HG02840 (cell line): ENCODE results near the gene GIT2.
"Not testable (repeated sequence)": the region's sequence is repeated elsewhere in the genome, so short reads cannot be mapped to it uniquely, and the experiment has no call there.

ENCODE experiments used
- ATAC-seq: cut with Tn5 transposase; IDR thresholded peaks from one replicate; pipeline ENCODE4 v1.9.1; 2021; ENCODE audit warnings: mild to moderate bottlenecking, moderate library complexity, moderate number of reproducible peaks; ENCODE audit not compliant: unreplicated experiment, low FRiP score

GIT2 gene

GRCh38 chr12:109995686-109996482 lies at the start of gene GIT2:
TSS of gene GIT2 (minus strand) at chr12:109996368. CDS start at chr12:109996224, 144 bp downstream.
- peak; percentile 58 for ATAC-seq

DNA sequence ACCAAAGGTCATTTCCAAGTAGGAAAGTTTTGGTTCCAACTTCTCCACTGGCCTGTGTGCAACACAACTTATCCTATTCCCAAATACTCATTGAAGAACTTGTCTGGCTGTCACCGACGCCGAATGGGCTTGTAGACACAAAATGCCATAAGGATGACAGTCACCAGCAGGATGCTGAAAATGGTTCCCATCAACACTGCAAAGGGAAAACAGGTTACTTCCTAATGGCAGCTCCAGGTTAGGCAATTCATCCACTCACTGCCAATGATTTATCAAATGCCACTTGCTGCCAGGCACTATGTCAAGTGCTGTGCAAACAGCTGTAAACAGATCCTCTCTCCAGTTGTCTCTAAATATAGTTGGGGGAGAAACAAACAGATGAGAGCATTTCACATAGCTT lies 46.1 kb upstream of the GIT2 start:
- no peak for ATAC-seq

- ATAC-seq, result no peak
Measured at GRCh38 chr12:110039085-110039807, 43.1 kb upstream of the GIT2 start.

- ATAC-seq, result no peak
Measured at GRCh38 chr12:110038741-110039084, 42.5 kb upstream of the GIT2 start.

DNA sequence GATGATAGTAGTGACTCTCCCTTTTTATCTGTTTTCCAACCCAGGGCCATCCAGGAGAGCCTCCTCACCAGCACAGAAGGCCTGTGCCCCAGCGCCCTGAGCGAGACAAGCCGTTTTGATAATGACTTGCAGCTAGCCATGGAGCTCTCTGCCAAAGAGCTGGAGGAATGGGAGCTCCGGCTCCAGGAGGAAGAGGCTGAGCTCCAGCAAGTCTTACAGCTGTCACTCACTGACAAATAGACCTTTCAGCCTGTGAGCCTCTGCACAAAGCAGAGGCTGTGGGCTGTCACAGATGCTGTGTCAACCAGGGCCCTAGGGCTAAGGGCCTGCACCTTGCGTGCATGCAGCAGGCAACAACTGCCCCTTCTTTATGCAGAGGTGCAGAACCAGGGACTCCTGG lies 41.1 kb upstream of the GIT2 start:
- ATAC-seq, result no peak

GRCh38 chr12:110035534-110036104 lies 39.5 kb upstream of the GIT2 start:
- no peak for ATAC-seq

DNA sequence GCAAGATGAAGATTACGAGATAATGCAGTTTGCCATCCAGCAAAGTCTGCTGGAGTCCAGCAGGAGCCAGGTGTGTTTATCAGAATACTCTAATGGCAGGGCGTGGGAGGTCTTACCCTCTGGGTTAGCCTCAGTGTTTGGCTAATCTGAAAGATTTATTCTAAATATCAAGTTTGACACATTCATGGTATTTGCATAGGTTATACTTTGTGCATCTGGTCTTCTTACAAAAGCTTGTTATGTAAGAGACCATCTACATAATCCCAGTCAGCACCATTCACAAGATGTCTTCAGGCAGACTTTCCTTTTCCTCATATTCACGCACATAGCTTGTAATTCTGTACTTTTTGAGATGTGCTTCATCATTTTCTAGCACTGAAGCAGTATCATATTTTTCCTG lies 37.7 kb upstream of the GIT2 start:
- ATAC-seq, result no peak

DNA sequence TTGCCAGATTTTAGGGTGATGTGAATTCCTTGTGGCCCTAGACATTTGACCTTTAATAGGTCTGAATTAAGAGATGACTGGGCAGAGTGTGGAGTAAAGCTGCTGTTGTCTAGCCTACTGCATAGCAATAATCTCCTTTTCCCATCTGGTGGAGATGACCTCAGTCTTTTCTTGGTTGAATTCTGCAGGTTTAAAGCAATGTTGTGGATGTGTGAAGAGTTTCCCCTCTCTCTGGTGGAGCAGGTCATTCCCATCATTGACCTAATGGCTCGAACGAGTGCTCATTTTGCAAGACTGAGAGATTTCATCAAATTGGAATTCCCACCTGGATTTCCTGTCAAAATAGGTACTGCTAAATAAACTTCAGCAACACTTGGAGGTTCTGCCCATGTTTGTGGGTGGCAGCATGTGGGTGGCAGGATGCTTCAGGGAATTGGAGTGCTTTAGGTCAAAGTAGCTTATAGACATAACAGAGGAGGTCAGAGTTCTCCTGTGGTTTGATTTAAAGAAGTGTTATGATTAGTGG lies 33.2 kb upstream of the GIT2 start:
- ATAC-seq, result no peak

DNA sequence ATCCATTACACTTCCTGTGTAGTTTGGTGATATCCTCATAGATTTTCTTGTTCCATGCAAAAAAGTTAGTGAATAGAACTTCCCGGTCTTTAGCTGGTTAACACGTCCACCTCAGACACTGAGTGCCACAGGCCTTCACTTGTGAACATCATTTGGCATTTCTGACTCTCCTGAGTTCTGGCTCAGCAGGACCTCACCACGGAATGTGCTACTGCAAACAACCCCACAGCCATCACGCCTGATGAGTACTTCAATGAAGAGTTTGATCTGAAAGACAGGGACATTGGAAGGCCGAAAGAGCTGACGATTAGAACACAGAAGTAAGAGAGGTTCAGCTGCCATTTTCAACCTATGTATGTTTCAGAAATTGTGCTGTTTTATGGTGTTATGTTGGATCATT lies 32.2 kb upstream of the GIT2 start:
- no peak for ATAC-seq

GRCh38 chr12:110024051-110024450 lies 27.9 kb upstream of the GIT2 start:
- no peak for ATAC-seq

GRCh38 chr12:110023059-110023980 lies 27.2 kb upstream of the GIT2 start:
- ATAC-seq, result no peak

DNA sequence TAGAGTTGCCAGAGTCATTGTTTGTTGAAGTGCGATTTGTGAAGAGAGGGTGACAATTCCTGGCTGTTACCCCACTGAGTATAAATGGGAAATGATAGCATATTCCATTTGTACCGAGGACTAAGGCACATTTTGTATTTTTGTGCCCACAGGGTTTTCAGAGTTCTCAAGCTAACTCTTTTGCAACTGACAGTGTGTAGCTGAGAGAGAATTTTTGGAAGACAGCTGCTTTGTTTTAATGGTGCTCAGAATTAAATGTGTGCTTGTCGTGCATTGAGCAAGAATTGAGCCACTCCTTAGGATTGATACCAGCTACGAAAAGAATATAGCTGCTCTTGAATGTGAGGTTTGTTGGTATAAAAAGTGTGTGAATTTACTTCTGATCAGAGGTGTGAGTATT lies 24.8 kb upstream of the GIT2 start:
- ATAC-seq, result no peak

GRCh38 chr12:110015132-110015531 lies 19.0 kb upstream of the GIT2 start:
- no peak for ATAC-seq

- ATAC-seq, result no peak
Measured at GRCh38 chr12:110012659-110013058, 16.5 kb upstream of the GIT2 start.

- no peak for ATAC-seq
Measured at GRCh38 chr12:110012137-110012536, 16.0 kb upstream of the GIT2 start.

DNA sequence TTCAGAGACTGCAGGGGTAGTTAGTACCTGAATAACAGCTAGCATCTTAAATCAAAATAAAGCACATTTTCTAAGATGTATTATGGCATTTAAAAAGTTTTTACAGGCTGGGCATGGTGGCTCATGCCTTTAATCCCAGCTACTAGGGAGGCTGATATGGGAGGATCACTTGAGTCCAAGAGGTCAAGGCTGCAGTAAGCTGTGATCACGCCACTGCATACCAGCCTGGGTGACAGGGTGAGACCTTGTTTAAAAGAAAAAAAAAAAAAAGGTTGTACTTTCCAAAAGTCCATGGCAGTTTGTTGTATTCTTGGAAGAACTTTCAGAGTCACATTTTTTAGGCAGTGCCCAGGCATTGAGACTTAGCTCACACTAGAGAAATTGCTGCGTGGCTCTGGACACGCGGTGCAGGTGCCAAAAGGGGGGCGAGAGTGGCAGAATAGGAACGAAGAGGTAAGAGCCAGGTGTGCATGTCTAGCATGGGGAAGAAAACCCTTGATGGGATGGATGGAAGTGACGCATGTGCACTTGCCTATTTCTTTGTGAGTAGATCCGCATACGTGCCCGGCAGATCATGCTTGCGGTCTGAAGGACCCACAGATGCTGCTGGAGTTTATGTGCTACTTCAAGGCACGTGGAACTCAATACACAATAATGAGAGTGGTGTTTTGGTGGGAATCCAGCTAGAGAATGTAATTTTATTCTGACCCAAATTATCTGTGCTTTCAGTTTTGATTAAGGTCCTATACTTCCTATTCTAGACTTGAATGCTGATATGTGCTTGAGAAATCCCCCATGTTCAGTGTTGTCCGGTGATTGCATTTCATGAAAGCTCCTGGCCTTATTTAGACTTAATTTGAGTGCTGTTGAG lies 14.9 kb upstream of the GIT2 start:
- no peak for ATAC-seq

- not testable (repeated sequence) for ATAC-seq
Measured at GRCh38 chr12:110008681-110009398, 12.7 kb upstream of the GIT2 start.

DNA sequence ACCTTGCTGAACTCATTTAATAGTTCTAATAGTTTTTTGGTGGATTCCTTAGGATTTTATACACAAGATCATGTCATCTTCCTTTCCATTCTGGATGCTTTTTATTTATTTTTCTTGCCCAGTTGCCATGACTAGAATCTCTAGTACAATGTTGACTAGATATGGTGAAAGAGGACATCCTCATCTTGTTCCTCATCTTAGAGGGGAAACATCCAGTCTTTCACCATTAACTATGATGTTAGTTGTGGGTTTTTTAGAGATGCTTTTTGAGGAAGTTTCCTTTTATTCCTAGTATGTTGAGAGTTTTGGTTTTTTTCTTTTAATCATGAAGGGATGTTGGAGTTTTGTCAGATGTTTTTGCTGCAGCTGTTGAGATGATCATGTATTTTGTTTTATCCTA lies 11.7 kb upstream of the GIT2 start:
- ATAC-seq, result no peak

DNA sequence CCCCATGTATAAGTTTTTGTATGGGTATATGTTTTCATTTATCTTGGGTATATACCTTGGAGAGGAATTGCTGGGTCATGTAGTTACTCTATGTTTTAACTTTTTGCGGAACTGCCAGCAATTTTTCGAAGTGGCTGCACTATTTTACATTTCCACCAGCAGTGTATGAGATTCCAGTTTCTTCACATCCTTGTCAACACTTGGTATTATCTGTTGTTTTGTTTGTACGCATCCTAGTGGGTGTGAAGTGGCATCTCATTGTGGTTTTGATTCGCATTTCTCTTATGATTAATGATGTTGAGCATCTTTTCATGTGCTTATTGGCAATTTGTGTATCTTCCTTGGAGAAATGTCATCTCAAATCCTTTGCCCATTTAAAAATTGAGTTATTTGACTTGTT lies 9.9 kb upstream of the GIT2 start:
- ATAC-seq, result no peak
